Stimulated activated naive B cell treated with anti-CD40 and anti-IgM and Interleukin-4, amounts not matched to agents 10 μg/mL and 1 μg/mL and 100 μg/mL, for 72 hours (primary cell): Measurements from ENCODE around the gene CHKB.
A peak's percentile ranks its signal among the peaks of the same experiment; 100 is the strongest.
"Not testable (repeated sequence)": the region's sequence is repeated elsewhere in the genome, so short reads cannot be mapped to it uniquely, and the experiment has no call there.

Source experiments
- ATAC-seq, 2 donors: fragments of 150-1000 bp; cut with Tn5 transposase; replicated peaks; 2 replicates each; pipeline ENCODE4 v1.10.0; 2021; ENCODE audit warnings: moderate library complexity in 1 of 2
- DNase-seq: peaks from one replicate; pipeline ENCODE4 v3.0.0; 2021
- H3K27ac Mint-ChIP-seq: one replicate; pipeline ENCODE4 v1.8.0; 2022; ENCODE audit warnings: mild to moderate bottlenecking, mixed read lengths
- H3K27me3 Mint-ChIP-seq, 2 donors: one replicate each; pipeline ENCODE4 v1.8.0; 2022; ENCODE audit warnings: mixed read lengths in 2 of 2
- H3K36me3 Mint-ChIP-seq, 2 donors: one replicate each; pipeline ENCODE4 v1.8.0; 2022; ENCODE audit warnings: mixed read lengths in 2 of 2, mild to moderate bottlenecking in 1 of 2
- H3K4me1 Mint-ChIP-seq, 2 donors: one replicate each; pipeline ENCODE4 v1.8.0; 2022; ENCODE audit warnings: mixed read lengths in 2 of 2, mild to moderate bottlenecking in 1 of 2
- H3K4me3 Mint-ChIP-seq, 2 donors: one replicate each; pipeline ENCODE4 v1.8.0; 2022; ENCODE audit warnings: mild to moderate bottlenecking in 2 of 2, mixed read lengths in 2 of 2, moderate library complexity in 1 of 2
- H3K9me3 Mint-ChIP-seq, 2 donors: one replicate each; pipeline ENCODE4 v1.8.0; 2022; ENCODE audit warnings: mixed read lengths in 2 of 2, mild to moderate bottlenecking in 1 of 2

CHKB gene

GRCh38 chr22:50548040-50548920 lies 34.4 kb downstream of the CHKB start:
- peak; percentile 30 to 50 for ATAC-seq
- Mint-ChIP-seq H3K36me3 (no peaks in the 10 kb centered on the region), H3K9me3 (no peaks in the 10 kb centered on the region), H3K27ac (peak overlapping the region; percentile 51), H3K4me3 (peak overlapping the region; percentile 17 to 77), H3K4me1 (peaks cover 9 to 44% of the 10 kb centered on the region in 2 donors), H3K27me3 (no peaks in the 10 kb centered on the region)
- DNase-seq, result peak; percentile 30

- Mint-ChIP-seq H3K27ac (no peak overlapping the region), H3K4me1 (peaks cover 12 to 47% of the 10 kb centered on the region in 2 donors), H3K27me3 (no peaks in the 10 kb centered on the region), H3K9me3 (peaks cover 0 to 2% of the 10 kb centered on the region in 2 donors), H3K4me3 (peak overlapping the region in 1 of 2 donors; percentile 75), H3K36me3 (peaks cover 0 to 3% of the 10 kb centered on the region in 2 donors)
- DNase-seq (no peak), ATAC-seq (no peak)
Observed at GRCh38 chr22:50547263-50547985, 35.2 kb downstream of the CHKB start.

- H3K4me1 Mint-ChIP-seq, result peaks cover 15 to 55% of the 10 kb centered on the region in 2 donors
- no peaks in the 10 kb centered on the region for H3K27me3 Mint-ChIP-seq
- no peak overlapping the region for H3K4me3 Mint-ChIP-seq
- H3K27ac Mint-ChIP-seq, result no peak overlapping the region
- DNase-seq, result no peak
- no peak for ATAC-seq
- H3K36me3 Mint-ChIP-seq, result peaks cover 0 to 4% of the 10 kb centered on the region in 2 donors
- peaks cover 0 to 4% of the 10 kb centered on the region in 2 donors for H3K9me3 Mint-ChIP-seq
Observed at GRCh38 chr22:50546326-50547262, 36.1 kb downstream of the CHKB start.

GRCh38 chr22:50545522-50546325 lies 36.9 kb downstream of the CHKB start, which contains the start of gene KLHDC7B:
Gene KLHDC7B (plus strand): TSS chr22:50545899. CDS start chr22:50546244, 345 bp downstream.
- Mint-ChIP-seq H3K4me1 (peaks cover 19 to 63% of the 10 kb centered on the region in 2 donors), H3K27ac (peak within 1 kb of the TSS; percentile 91), H3K36me3 (peaks cover 0 to 4% of the 10 kb centered on the region in 2 donors), H3K4me3 (no peak within 1 kb of the TSS), H3K27me3 (no peaks in the 10 kb centered on the region), H3K9me3 (peaks cover 0 to 4% of the 10 kb centered on the region in 2 donors)
- ATAC-seq (no peak), DNase-seq (no peak)

GRCh38 chr22:50544746-50545253 lies 37.8 kb downstream of the CHKB start:
- peak overlapping the region; percentile 91 for H3K27ac Mint-ChIP-seq
- H3K27me3 Mint-ChIP-seq, result no peaks in the 10 kb centered on the region
- peak overlapping the region in 1 of 2 donors; percentile 75 for H3K4me3 Mint-ChIP-seq
- H3K4me1 Mint-ChIP-seq, result peaks cover 24 to 63% of the 10 kb centered on the region in 2 donors
- no peak for DNase-seq
- H3K36me3 Mint-ChIP-seq, result peaks cover 0 to 4% of the 10 kb centered on the region in 2 donors
- H3K9me3 Mint-ChIP-seq, result peaks cover 0 to 4% of the 10 kb centered on the region in 2 donors
- no peak for ATAC-seq

- H3K4me3 Mint-ChIP-seq, result peak overlapping the region; percentile 62 to 75
- peaks cover 0 to 4% of the 10 kb centered on the region in 2 donors for H3K36me3 Mint-ChIP-seq
- H3K27ac Mint-ChIP-seq, result peak overlapping the region; percentile 91
- DNase-seq, result peak; percentile 71
- H3K4me1 Mint-ChIP-seq, result peaks cover 27 to 65% of the 10 kb centered on the region in 2 donors
- no peaks in the 10 kb centered on the region for H3K27me3 Mint-ChIP-seq
- peaks cover 0 to 4% of the 10 kb centered on the region in 2 donors for H3K9me3 Mint-ChIP-seq
- ATAC-seq, result peak; percentile 45
Observed at GRCh38 chr22:50544078-50544745, 38.4 kb downstream of the CHKB start.

- Mint-ChIP-seq H3K4me3 (peak overlapping the region; percentile 26 to 73), H3K36me3 (peaks cover 0 to 9% of the 10 kb centered on the region in 2 donors), H3K27me3 (no peaks in the 10 kb centered on the region), H3K27ac (peak overlapping the region; percentile 92), H3K9me3 (peaks cover 0 to 4% of the 10 kb centered on the region in 2 donors), H3K4me1 (peaks cover 35 to 71% of the 10 kb centered on the region in 2 donors)
- DNase-seq (peak; percentile 63), ATAC-seq (peak; percentile 27 to 46)
Observed at GRCh38 chr22:50542416-50542927, 40.2 kb downstream of the CHKB start.

GRCh38 chr22:50541667-50542026 lies 41.0 kb downstream of the CHKB start:
- H3K36me3 Mint-ChIP-seq, ATAC-seq, H3K27me3 Mint-ChIP-seq, H3K9me3 Mint-ChIP-seq, DNase-seq: not testable (repeated sequence)
- Mint-ChIP-seq H3K4me3 (peak overlapping the region; percentile 53 to 68), H3K4me1 (peaks cover 34 to 72% of the 10 kb centered on the region in 2 donors), H3K27ac (peak overlapping the region; percentile 89)

- peaks cover 0 to 9% of the 10 kb centered on the region in 2 donors for H3K36me3 Mint-ChIP-seq
- H3K4me1 Mint-ChIP-seq, result peaks cover 32 to 72% of the 10 kb centered on the region in 2 donors
- H3K4me3 Mint-ChIP-seq, result peak overlapping the region; percentile 53 to 68
- no peaks in the 10 kb centered on the region for H3K27me3 Mint-ChIP-seq
- H3K9me3 Mint-ChIP-seq, result peaks cover 0 to 4% of the 10 kb centered on the region in 2 donors
- DNase-seq, result no peak
- ATAC-seq, result no peak
- H3K27ac Mint-ChIP-seq, result peak overlapping the region; percentile 89
Observed at GRCh38 chr22:50540381-50540780, 42.3 kb downstream of the CHKB start.

GRCh38 chr22:50537765-50538164 lies 44.9 kb downstream of the CHKB start:
- Mint-ChIP-seq H3K27me3 (no peaks in the 10 kb centered on the region), H3K36me3 (peaks cover 2 to 9% of the 10 kb centered on the region in 2 donors), H3K27ac (peak overlapping the region; percentile 91), H3K4me3 (peak overlapping the region; percentile 27 to 67), H3K9me3 (peaks cover 0 to 4% of the 10 kb centered on the region in 2 donors), H3K4me1 (peaks cover 44 to 73% of the 10 kb centered on the region in 2 donors)
- ATAC-seq, result no peak
- DNase-seq, result no peak

GRCh38 chr22:50536226-50536625 lies 46.4 kb downstream of the CHKB start:
- H3K9me3 Mint-ChIP-seq, result no peaks in the 10 kb centered on the region
- peaks cover 42 to 68% of the 10 kb centered on the region in 2 donors for H3K4me1 Mint-ChIP-seq

GRCh38 chr22:50535113-50535512 lies 47.5 kb downstream of the CHKB start:
- Mint-ChIP-seq H3K36me3 (peaks cover 6 to 9% of the 10 kb centered on the region in 2 donors), H3K4me1 (peaks cover 36 to 61% of the 10 kb centered on the region in 2 donors)

More at GRCh38 chr22:50536226-50536625, 46.4 kb downstream of the CHKB start:
- no peak overlapping the region for H3K27ac Mint-ChIP-seq
- DNase-seq, result no peak
- no peaks in the 10 kb centered on the region for H3K27me3 Mint-ChIP-seq
- peaks cover 2 to 6% of the 10 kb centered on the region in 2 donors for H3K36me3 Mint-ChIP-seq
- no peak for ATAC-seq
- no peak overlapping the region for H3K4me3 Mint-ChIP-seq

More at GRCh38 chr22:50535113-50535512, 47.5 kb downstream of the CHKB start:
- no peak for DNase-seq
- no peaks in the 10 kb centered on the region for H3K9me3 Mint-ChIP-seq
- no peaks in the 10 kb centered on the region for H3K27me3 Mint-ChIP-seq
- H3K4me3 Mint-ChIP-seq, result peak overlapping the region in 1 of 2 donors; percentile 41
- no peak for ATAC-seq
- H3K27ac Mint-ChIP-seq, result peak overlapping the region; percentile 56
